Common myeloid progenitor, CD34-positive (primary cell): ENCODE measurements around the gene RAB44.

Experiments
- CTCF ChIA-PET: fragments of 350-600 bp; sonication (Branson Sonifier 250); formaldehyde crosslinking; loops from one replicate; lab custom pipeline; 2021; ENCODE audit warnings: antibody characterized with exemption; lab: Charles Lee
- POLR2A ChIA-PET: fragments of 350-600 bp; sonication (Branson Sonifier 250); formaldehyde crosslinking; loops from one replicate; lab custom pipeline; 2021; ENCODE audit warnings: antibody characterized with exemption; lab: Charles Lee
- DNase-seq, 3 donors: peaks; one replicate each; pipeline versions ENCODE4 v3.0.0 to v3.0.0-alpha.2; 2013
- H3K27ac ChIP-seq, 2 experiments: 1 replicate in 1 of 2; 2 replicates in 1 of 2; pipeline ENCODE4 v1.7.0; 2013; ENCODE audit warnings: inconsistent platforms in 2 of 2, low read length in 2 of 2, mild to moderate bottlenecking in 2 of 2, low read depth in 1 of 2, moderate library complexity in 1 of 2; ENCODE audit not compliant: severe bottlenecking in 2 of 2, insufficient read depth in 1 of 2, poor library complexity in 1 of 2
- H3K27me3 ChIP-seq, 5 experiments: replicated peaks in 2 of 5; 1 replicate in 3 of 5; 2 replicates in 2 of 5; pipeline versions ENCODE4 v1.6.1 to v1.7.0; 2013; ENCODE audit warnings: low read length in 4 of 5, mild to moderate bottlenecking in 2 of 5, moderate library complexity in 2 of 5, inconsistent platforms in 1 of 5; ENCODE audit not compliant: insufficient read depth in 5 of 5, control insufficient read depth in 4 of 5
- H3K36me3 ChIP-seq, 4 experiments: 1 replicate in 2 of 4; 2 replicates in 2 of 4; pipeline versions ENCODE4 v1.6.1 to v1.7.0; 2013; ENCODE audit warnings: low read length in 3 of 4, control low read depth in 1 of 4, mild to moderate bottlenecking in 1 of 4; ENCODE audit not compliant: control insufficient read depth in 4 of 4, insufficient read depth in 4 of 4
- H3K4me1 ChIP-seq, 4 experiments: 1 replicate in 3 of 4; 2 replicates in 1 of 4; pipeline versions ENCODE4 v1.6.1 to v1.7.1; 2013; ENCODE audit warnings: low read length in 3 of 4, mild to moderate bottlenecking in 3 of 4, control low read depth in 1 of 4, inconsistent platforms in 1 of 4, moderate library complexity in 1 of 4; ENCODE audit not compliant: control insufficient read depth in 4 of 4, insufficient read depth in 4 of 4; ENCODE audit errors: control extremely low read depth in 1 of 4
- H3K4me3 ChIP-seq, 7 experiments: 1 replicate in 4 of 7; 2 replicates in 3 of 7; pipeline versions ENCODE4 v1.5.1 to v1.7.0; 2013; ENCODE audit warnings: mild to moderate bottlenecking in 7 of 7, low read length in 6 of 7, moderate library complexity in 6 of 7, inconsistent platforms in 2 of 7, low read depth in 2 of 7, control low read depth in 1 of 7; ENCODE audit not compliant: insufficient read depth in 4 of 7, control insufficient read depth in 1 of 7; ENCODE audit errors: extremely low read depth in 1 of 7
- H3K9me3 ChIP-seq, 5 experiments: 1 replicate in 4 of 5; 2 replicates in 1 of 5; pipeline versions ENCODE4 v1.6.1 to v1.7.1; 2013; ENCODE audit warnings: low read length in 4 of 5, mild to moderate bottlenecking in 2 of 5, inconsistent platforms in 1 of 5, low read depth in 1 of 5, moderate library complexity in 1 of 5; ENCODE audit not compliant: control insufficient read depth in 4 of 5, insufficient read depth in 2 of 5; ENCODE audit errors: control extremely low read depth in 1 of 5
- WGBS: methylation state at CpG from one replicate; pipeline ENCODE4 v1.1.5; 2013; ENCODE audit not compliant: insufficient coverage; 5-methylcytosine and 5-hydroxymethylcytosine counted together

RAB44 gene

GRCh38 chr6:36666826-36667591 is 30.6 kb upstream of the RAB44 start:
- H3K27me3 ChIP-seq = no peaks in the 10 kb centered on the region
- no peaks in the 10 kb centered on the region for H3K36me3 ChIP-seq
- H3K4me1 ChIP-seq = peaks cover 0 to 6% (median 0%) of the 10 kb centered on the region in 4 experiments
- CTCF ChIA-PET = interaction anchor here (0.7 to 1.4 kb wide), 2 partner anchors 9 to 11 kb away, joined by 3 to 4 read pairs; partner anchors contain the start of gene CDKN1A
- H3K4me3 ChIP-seq = no peak overlapping the region
- no peak for DNase-seq
- no peak overlapping the region for H3K27ac ChIP-seq
- H3K9me3 ChIP-seq = no peaks in the 10 kb centered on the region
- POLR2A ChIA-PET = no interaction called here
- 80% methylated on average over 3 of the region's 9 CpGs for WGBS

- Histone ChIP-seq H3K4me3 (no peak overlapping the region), H3K27ac (no peak overlapping the region), H3K36me3 (no peaks in the 10 kb centered on the region), H3K27me3 (no peaks in the 10 kb centered on the region), H3K9me3 (no peaks in the 10 kb centered on the region), H3K4me1 (peaks cover 0 to 6% (median 0%) of the 10 kb centered on the region in 4 experiments)
- DNase-seq = no peak
- ChIA-PET POLR2A (interaction anchor here (1.7 kb wide), 1 partner anchor 10 kb away, joined by 4 read pairs; the partner anchor contains the start of gene CDKN1A), CTCF (no interaction called here)
- WGBS = 95% methylated on average over 5 of the region's 7 CpGs
Measured at GRCh38 chr6:36668591-36668990, 29.0 kb upstream of the RAB44 start.

GRCh38 chr6:36669002-36669401 is 28.6 kb upstream of the RAB44 start:
- Histone ChIP-seq H3K27ac (no peak overlapping the region), H3K4me3 (no peak overlapping the region), H3K27me3 (no peaks in the 10 kb centered on the region), H3K9me3 (no peaks in the 10 kb centered on the region), H3K4me1 (peaks cover 0 to 6% (median 0%) of the 10 kb centered on the region in 4 experiments), H3K36me3 (no peaks in the 10 kb centered on the region)
- POLR2A ChIA-PET = interaction anchor here (1.7 kb wide), 1 partner anchor 9 kb away, joined by 4 read pairs; the partner anchor contains the start of gene CDKN1A
- CTCF ChIA-PET = no interaction called here
- 100% methylated on average over 4 of the region's 6 CpGs for WGBS
- DNase-seq = no peak

GRCh38 chr6:36670271-36670670 is 27.4 kb upstream of the RAB44 start:
- CTCF ChIA-PET = interaction anchor here (0.9 to 1.7 kb wide), 3 partner anchors 9 to 24 kb away, joined by 4 to 6 read pairs (median 5); no protein-coding TSS in a partner anchor
- H3K27ac ChIP-seq = no peak overlapping the region
- no peak overlapping the region for H3K4me3 ChIP-seq
- no peaks in the 10 kb centered on the region for H3K9me3 ChIP-seq
- no peaks in the 10 kb centered on the region for H3K36me3 ChIP-seq
- POLR2A ChIA-PET = interaction anchor here (0.6 to 1.7 kb wide), 2 partner anchors 8 to 642 kb away, joined by 3 to 4 read pairs; partner anchors contain the start of gene CDKN1A
- H3K27me3 ChIP-seq = no peaks in the 10 kb centered on the region
- 92% methylated on average over 7 of the region's 7 CpGs for WGBS
- peaks cover 0 to 6% (median 0%) of the 10 kb centered on the region in 4 experiments for H3K4me1 ChIP-seq
- no peak for DNase-seq

GRCh38 chr6:36671687-36672375 is 25.8 kb upstream of the RAB44 start:
- no peak overlapping the region for H3K4me3 ChIP-seq
- peaks cover 0 to 4% (median 0%) of the 10 kb centered on the region in 5 experiments for H3K27me3 ChIP-seq
- peaks cover 0 to 16% (median 2%) of the 10 kb centered on the region in 4 experiments for H3K4me1 ChIP-seq
- DNase-seq = no peak
- 82% methylated on average over 6 of the region's 6 CpGs for WGBS
- POLR2A ChIA-PET = no interaction called here
- no peaks in the 10 kb centered on the region for H3K9me3 ChIP-seq
- H3K27ac ChIP-seq = no peak overlapping the region
- no peaks in the 10 kb centered on the region for H3K36me3 ChIP-seq
- CTCF ChIA-PET = interaction anchor here (1.4 kb wide), 1 partner anchor 46 kb away, joined by 6 read pairs; no protein-coding TSS in a partner anchor

- WGBS = 90% methylated on average over 10 of the region's 10 CpGs
- DNase-seq = no peak
- Histone ChIP-seq H3K4me1 (peaks cover 0 to 31% (median 15%) of the 10 kb centered on the region in 4 experiments), H3K27me3 (peaks cover 0 to 19% (median 0%) of the 10 kb centered on the region in 5 experiments), H3K36me3 (no peaks in the 10 kb centered on the region), H3K27ac (no peak overlapping the region), H3K9me3 (no peaks in the 10 kb centered on the region), H3K4me3 (no peak overlapping the region)
- CTCF ChIA-PET = interaction anchor here (1.3 to 1.7 kb wide), 2 partner anchors 9 to 24 kb away, joined by 3 to 5 read pairs; no protein-coding TSS in a partner anchor
- POLR2A ChIA-PET = interaction anchor here (1.1 kb wide), 1 partner anchor 11 kb away, joined by 6 read pairs; no protein-coding TSS in a partner anchor
Measured at GRCh38 chr6:36673882-36674281, 23.7 kb upstream of the RAB44 start.
